HG02571 (cell line): Measurements from ENCODE around the gene ATAD3A.

Experiments
- ATAC-seq: cut with Tn5 transposase; IDR thresholded peaks from one replicate; pipeline ENCODE4 v1.9.1; 2021; ENCODE audit warnings: mild to moderate bottlenecking, moderate library complexity; ENCODE audit not compliant: unreplicated experiment

Gene ATAD3A

DNA sequence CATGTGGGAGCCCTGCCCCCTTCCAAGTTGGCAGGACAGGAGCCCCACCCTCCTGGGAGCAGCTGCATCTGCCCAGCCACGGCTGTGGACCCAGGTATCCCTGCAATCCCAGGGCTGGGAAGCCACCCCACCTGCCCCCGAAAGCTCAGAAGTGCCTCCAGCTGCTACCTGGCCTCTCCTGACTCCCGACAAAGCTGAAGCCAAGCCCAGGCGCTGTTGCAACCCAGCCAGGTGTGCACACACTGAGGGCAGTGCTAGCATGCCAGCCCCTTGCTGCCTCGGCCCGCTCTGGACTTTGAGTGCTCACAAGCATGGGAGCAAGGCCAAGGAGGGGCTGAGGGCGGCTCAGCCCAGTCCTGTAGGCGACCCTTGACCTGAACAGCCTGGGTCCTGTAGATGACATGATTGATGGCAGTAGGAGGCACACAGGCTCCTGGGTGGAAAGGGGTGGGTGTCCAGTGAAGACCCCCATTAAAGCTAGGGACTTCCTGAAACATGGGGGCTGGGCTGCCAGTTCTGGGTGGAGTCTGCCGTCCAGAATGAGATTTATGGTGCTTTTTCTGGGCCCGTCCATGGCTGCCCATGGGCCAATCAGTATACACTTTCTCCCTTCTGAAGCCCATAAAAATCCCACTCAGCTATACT, 65.5 kb downstream of the ATAD3A start:
- ATAC-seq = no peak

DNA sequence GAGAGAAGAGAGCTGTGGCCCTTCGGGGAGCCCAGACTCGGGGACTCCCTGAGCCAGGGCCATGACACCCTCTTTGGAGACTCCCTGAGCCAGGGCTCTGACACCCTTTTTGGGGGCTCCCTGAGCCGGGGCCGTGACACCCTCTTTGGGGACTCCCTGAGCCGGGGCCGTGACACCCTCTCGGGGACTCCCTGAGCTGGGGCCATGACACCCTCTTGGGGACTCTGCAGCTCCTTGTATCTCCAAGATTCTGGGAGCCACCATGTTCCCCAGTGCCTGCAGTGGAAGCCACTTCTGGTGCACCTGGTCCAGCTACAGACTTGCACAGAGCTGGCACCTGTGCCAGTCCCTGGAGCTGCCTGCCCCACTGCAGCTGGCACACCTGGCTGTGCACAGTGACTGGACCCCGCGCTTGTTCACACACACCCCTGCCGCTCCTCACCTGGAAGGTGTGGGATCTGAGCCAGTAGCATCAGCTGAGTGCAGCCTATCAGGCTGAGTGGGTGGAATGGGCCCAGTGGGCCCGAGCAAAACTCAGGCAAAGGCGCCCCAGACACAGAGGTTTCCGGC, 66.5 kb downstream of the ATAD3A start:
- no peak for ATAC-seq

DNA sequence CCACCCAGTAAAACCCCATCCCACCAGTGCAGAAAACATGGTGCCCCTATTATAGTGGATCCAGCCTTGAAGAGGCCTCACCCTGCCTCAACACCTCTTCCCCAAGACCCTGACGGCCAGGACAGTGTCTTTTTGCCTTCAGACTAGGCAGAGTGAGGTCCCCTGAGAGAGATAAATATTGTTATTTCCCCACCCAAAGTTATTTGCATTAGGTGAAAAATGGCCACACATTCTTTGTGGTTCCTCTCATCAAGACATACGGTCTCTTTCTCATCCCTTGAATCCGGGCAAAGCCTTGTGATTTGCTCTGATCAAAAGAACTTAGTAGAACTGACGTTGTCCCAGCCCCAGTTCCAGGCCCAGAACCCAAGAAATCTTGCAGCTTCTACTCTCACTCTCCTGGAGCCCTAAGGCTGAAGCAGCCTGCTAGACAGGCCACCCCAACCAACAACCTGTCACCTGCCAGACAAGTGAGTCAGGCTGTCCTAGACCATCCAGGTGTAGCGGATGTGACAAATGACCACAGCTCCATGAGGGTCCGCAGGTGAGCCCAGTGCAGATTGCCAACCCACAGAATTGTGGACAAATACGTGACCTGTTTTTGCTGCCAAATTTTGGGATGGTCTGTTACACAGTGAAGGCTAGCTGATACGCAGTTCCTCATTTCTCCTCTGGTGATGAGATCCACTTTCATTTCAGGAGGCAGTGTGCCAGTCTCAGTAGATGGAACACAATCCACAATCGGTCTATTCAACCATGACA, 70.8 kb downstream of the ATAD3A start:
- no peak for ATAC-seq

DNA sequence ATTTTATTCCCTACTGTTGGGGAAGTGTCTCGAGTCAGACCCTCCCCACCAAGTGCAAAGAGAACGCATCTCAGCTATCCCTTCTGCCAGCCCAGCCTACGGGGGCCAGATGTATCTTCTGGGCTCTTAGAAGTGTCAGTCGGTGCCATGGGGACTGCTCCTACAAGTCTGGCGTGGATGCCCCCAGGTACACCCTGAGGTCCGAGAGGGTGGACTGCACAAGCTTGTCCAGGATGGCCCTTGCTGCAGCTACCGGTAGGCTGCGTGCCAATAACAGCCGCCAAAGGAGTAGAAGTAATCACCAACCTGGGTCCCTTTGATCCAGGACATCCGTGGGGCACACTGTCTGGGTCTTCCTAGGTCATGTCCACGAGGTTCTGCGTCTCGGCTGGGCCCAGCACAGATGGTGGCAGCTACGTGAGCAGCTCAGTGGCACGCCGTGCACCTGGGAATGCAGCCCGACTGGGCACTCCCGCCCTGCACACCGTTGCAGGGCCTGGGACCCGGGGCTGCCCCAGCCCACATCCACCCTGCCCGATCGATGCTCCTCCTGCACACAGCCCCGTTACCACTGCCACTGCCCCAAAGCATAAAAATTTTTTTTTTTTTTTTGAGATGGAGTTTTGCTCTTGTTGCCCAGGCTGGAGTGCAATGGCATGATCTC, 71.5 kb downstream of the ATAD3A start:
- no peak for ATAC-seq
